MM.1S (cell line): ENCODE measurements around the gene GPC5.

Experiments used
- DNase-seq: peaks from one replicate; pipeline ENCODE4 v3.0.0-alpha.2; 2015
- H2AFZ ChIP-seq: fragments of 300-600 bp; sonication (generic); 2 replicates; pipeline ENCODE4 v1.6.0; 2016; ENCODE audit warnings: antibody characterized with exemption, low read length
- H3F3A ChIP-seq: fragments of 300-600 bp; sonication (generic); 2 replicates; pipeline ENCODE4 v1.6.1; 2016; ENCODE audit warnings: mild to moderate bottlenecking, antibody characterized with exemption, low read length, moderate library complexity, mixed read lengths; ENCODE audit not compliant: insufficient read depth
- H3K27ac ChIP-seq: fragments of 300-600 bp; sonication (generic); 2 replicates; pipeline ENCODE4 v1.5.1; 2016; ENCODE audit warnings: mild to moderate bottlenecking, low read length
- H3K27me3 ChIP-seq: fragments of 300-600 bp; sonication (generic); replicated peaks from 2 replicates; pipeline ENCODE4 v1.6.0; 2016; ENCODE audit warnings: low read length; ENCODE audit not compliant: insufficient read depth
- H3K36me3 ChIP-seq: fragments of 300-600 bp; sonication (generic); replicated peaks from 2 replicates; pipeline ENCODE4 v1.6.1; 2016; ENCODE audit warnings: mild to moderate bottlenecking, low read length, mixed read lengths; ENCODE audit not compliant: insufficient read depth
- H3K4me1 ChIP-seq: fragments of 300-600 bp; sonication (generic); 2 replicates; pipeline ENCODE4 v1.6.1; 2016; ENCODE audit warnings: low read length, mixed read lengths
- H3K4me2 ChIP-seq: fragments of 300-600 bp; sonication (generic); 2 replicates; pipeline ENCODE4 v1.6.0; 2016; ENCODE audit warnings: low read depth, low read length
- H3K4me3 ChIP-seq: fragments of 300-600 bp; sonication (generic); 2 replicates; pipeline ENCODE4 v1.5.1; 2016; ENCODE audit warnings: low read length, mixed read lengths
- H3K79me2 ChIP-seq: fragments of 300-600 bp; sonication (generic); 2 replicates; pipeline ENCODE4 v1.6.1; 2016; ENCODE audit warnings: mixed run types, low read length, mixed read lengths
- H3K9ac ChIP-seq: fragments of 300-600 bp; sonication (generic); 2 replicates; pipeline ENCODE4 v1.6.1; 2016; ENCODE audit warnings: low read length, mixed read lengths
- H3K9me2 ChIP-seq: fragments of 300-600 bp; sonication (generic); replicated peaks from 2 replicates; pipeline ENCODE4 v1.6.1; 2016; ENCODE audit warnings: mild to moderate bottlenecking, low read length, mixed read lengths; ENCODE audit not compliant: insufficient read depth
- H3K9me3 ChIP-seq: fragments of 300-600 bp; sonication (generic); replicated peaks from 2 replicates; pipeline ENCODE4 v1.6.1; 2016; ENCODE audit warnings: mild to moderate bottlenecking, low read length, mixed read lengths; ENCODE audit not compliant: insufficient read depth
- H4K20me1 ChIP-seq: fragments of 300-600 bp; sonication (generic); 2 replicates; pipeline ENCODE4 v1.6.1; 2016; ENCODE audit warnings: mild to moderate bottlenecking, low read length, moderate library complexity, mixed read lengths; ENCODE audit not compliant: insufficient read depth
- CTCF ChIP-seq: fragments of 300-600 bp; sonication (generic); IDR thresholded peaks from 2 replicates; pipeline ENCODE4 v1.5.1; 2016; ENCODE audit warnings: antibody characterized with exemption, low read length, mixed read lengths
- EZH2 ChIP-seq: fragments of 300-600 bp; sonication (generic); optimal IDR thresholded peaks from 2 replicates; pipeline ENCODE3; 2017; ENCODE audit warnings: low read depth, mild to moderate bottlenecking, antibody characterized with exemption, low read length, mixed read lengths
- EZH2phosphoT487 ChIP-seq: fragments of 300-600 bp; sonication (generic); IDR thresholded peaks from 2 replicates; pipeline ENCODE4 v1.6.1; 2018; ENCODE audit warnings: antibody characterized with exemption, low read length

The GPC5 gene

GRCh38 chr13:91467236-91467635 lies 68.8 kb downstream of the GPC5 start:
- no peaks in the 10 kb centered on the region for H3K79me2 ChIP-seq

GRCh38 chr13:91468301-91468700 lies 69.9 kb downstream of the GPC5 start:
- no peak overlapping the region for H3K4me2 ChIP-seq
- H3K79me2 ChIP-seq: no peaks in the 10 kb centered on the region
- no peak for TF ChIP-seq EZH2phosphoT487
- TF ChIP-seq EZH2: no peak
- TF ChIP-seq CTCF: no peak
- no peaks in the 10 kb centered on the region for H3K9me2 ChIP-seq
- no peaks in the 10 kb centered on the region for H3K9me3 ChIP-seq
- H3K9ac ChIP-seq: no peak overlapping the region
- H4K20me1 ChIP-seq: no peaks in the 10 kb centered on the region
- DNase-seq: no peak
- H3K27ac ChIP-seq: no peak overlapping the region
- no peaks in the 10 kb centered on the region for H3K36me3 ChIP-seq
- no peaks in the 10 kb centered on the region for H3F3A ChIP-seq
- no peak overlapping the region for H2AFZ ChIP-seq
- H3K4me3 ChIP-seq: no peak overlapping the region
- H3K27me3 ChIP-seq: no peaks in the 10 kb centered on the region
- H3K4me1 ChIP-seq: no peaks in the 10 kb centered on the region

More at GRCh38 chr13:91467236-91467635, 68.8 kb downstream of the GPC5 start:
- no peak for DNase-seq
- H3K27ac ChIP-seq: no peak overlapping the region
- H3K27me3 ChIP-seq: no peaks in the 10 kb centered on the region
- TF ChIP-seq EZH2phosphoT487: no peak
- TF ChIP-seq EZH2: no peak
- no peak for TF ChIP-seq CTCF
- H3K4me1 ChIP-seq: no peaks in the 10 kb centered on the region
- no peak overlapping the region for H3K9ac ChIP-seq
- H3K9me2 ChIP-seq: no peaks in the 10 kb centered on the region
- no peaks in the 10 kb centered on the region for H3F3A ChIP-seq
- H2AFZ ChIP-seq: no peak overlapping the region
- H4K20me1 ChIP-seq: no peaks in the 10 kb centered on the region
- H3K36me3 ChIP-seq: no peaks in the 10 kb centered on the region
- no peaks in the 10 kb centered on the region for H3K9me3 ChIP-seq
- no peak overlapping the region for H3K4me2 ChIP-seq
- no peak overlapping the region for H3K4me3 ChIP-seq

GRCh38 chr13:91470084-91470621 lies 71.7 kb downstream of the GPC5 start:
- H2AFZ ChIP-seq: no peak overlapping the region
- H3K27ac ChIP-seq: no peak overlapping the region
- DNase-seq: no peak
- no peaks in the 10 kb centered on the region for H3K27me3 ChIP-seq
- no peak overlapping the region for H3K4me2 ChIP-seq
- no peaks in the 10 kb centered on the region for H3K4me1 ChIP-seq
- H3K79me2 ChIP-seq: no peaks in the 10 kb centered on the region
- no peak overlapping the region for H3K9ac ChIP-seq
- H3K9me2 ChIP-seq: no peaks in the 10 kb centered on the region
- H3F3A ChIP-seq: no peaks in the 10 kb centered on the region
- H3K36me3 ChIP-seq: no peaks in the 10 kb centered on the region
- no peaks in the 10 kb centered on the region for H3K9me3 ChIP-seq
- no peak overlapping the region for H3K4me3 ChIP-seq
- no peak for TF ChIP-seq EZH2
- TF ChIP-seq CTCF: no peak
- TF ChIP-seq EZH2phosphoT487: no peak
- no peaks in the 10 kb centered on the region for H4K20me1 ChIP-seq
